ENCODE results near the gene REC8.

DNA sequence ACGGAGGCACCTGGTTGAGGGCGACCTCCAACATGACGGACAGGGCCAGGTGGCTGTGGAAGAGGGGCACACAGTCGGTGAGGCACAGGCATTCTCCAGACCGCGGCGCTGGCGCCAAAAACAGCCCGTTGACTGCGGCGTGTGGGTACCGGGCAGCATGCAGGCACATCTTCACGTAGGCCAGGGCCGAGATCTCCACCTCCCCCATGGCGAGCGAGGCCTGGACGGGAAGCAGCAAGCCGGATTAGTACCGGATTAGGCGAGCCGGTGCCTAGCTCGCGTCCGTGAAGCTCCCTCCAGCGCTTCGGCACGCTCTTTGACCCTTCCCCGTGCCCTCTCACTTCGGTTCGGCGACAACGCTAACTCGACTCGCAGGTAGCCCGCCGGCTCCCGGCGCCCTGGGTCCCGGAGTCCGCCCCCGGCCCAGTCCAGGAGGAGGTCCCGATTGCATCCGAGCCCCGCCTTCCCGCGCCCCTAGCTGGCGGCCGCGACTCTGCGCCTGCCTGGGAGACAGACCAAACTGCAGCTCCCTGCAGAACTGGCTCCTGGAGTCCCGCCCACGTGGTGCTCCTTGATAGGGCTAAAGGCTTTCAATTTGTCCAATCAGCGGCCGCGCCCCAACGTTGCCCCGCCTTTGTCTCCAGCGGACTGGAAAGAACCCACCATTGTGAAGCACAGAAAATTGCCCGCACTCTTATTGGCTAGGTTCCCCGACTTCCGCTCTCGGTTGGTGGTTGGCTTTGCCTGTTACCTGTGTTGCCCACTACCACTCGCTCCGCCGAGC lies 30.6 kb upstream of the REC8 start, which contains the start of gene EMC9:
- TF ChIP-seq, protein P1, sequence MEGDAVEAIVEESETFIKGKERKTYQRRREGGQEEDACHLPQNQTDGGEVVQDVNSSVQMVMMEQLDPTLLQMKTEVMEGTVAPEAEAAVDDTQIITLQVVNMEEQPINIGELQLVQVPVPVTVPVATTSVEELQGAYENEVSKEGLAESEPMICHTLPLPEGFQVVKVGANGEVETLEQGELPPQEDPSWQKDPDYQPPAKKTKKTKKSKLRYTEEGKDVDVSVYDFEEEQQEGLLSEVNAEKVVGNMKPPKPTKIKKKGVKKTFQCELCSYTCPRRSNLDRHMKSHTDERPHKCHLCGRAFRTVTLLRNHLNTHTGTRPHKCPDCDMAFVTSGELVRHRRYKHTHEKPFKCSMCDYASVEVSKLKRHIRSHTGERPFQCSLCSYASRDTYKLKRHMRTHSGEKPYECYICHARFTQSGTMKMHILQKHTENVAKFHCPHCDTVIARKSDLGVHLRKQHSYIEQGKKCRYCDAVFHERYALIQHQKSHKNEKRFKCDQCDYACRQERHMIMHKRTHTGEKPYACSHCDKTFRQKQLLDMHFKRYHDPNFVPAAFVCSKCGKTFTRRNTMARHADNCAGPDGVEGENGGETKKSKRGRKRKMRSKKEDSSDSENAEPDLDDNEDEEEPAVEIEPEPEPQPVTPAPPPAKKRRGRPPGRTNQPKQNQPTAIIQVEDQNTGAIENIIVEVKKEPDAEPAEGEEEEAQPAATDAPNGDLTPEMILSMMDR (IDR thresholded peaks at IDR 0.05; ENCODE audit: borderline replicate concordance, extremely low read depth, low read length, poor library complexity, severe bottlenecking) = peak; percentile 54
- TF ChIP-seq EZH2 (IDR thresholded peaks at IDR 0.05; ENCODE audit: borderline replicate concordance, low read depth, low read length, severe bottlenecking) = no peak

Measured in DND-41 (cell line).